ENCODE measurements around the gene MYBPHL. TPM values are rescaled to one million over a fixed set of nuclear protein-coding genes. Genes with fewer than 3 reads are reported as not detected.

MYBPHL gene, protein sequence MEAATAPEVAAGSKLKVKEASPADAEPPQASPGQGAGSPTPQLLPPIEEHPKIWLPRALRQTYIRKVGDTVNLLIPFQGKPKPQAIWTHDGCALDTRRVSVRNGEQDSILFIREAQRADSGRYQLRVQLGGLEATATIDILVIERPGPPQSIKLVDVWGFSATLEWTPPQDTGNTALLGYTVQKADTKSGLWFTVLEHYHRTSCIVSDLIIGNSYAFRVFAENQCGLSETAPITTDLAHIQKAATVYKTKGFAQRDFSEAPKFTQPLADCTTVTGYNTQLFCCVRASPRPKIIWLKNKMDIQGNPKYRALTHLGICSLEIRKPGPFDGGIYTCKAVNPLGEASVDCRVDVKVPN
- total RNA-seq = not detected in 2 replicates

DNA sequence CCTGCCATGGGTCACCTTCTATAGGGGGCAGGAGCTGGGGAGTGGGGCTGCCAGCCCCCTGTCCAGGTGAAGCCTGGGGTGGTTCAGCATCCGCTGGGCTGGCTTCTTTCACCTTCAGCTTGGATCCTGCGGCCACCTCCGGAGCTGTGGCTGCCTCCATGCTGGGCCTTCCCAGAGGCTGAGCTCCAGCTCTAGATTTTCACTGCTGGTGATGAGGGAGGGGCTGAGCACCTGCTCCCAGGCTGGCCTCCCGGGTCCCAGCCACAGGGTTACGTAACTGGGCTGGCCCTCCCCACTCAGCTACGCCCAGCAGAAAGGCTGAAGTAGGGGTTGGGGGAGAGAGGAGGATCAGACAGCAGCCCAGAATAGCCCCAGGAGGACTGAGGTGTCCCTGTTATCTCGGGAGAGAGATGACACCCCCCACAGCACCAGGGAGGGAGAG is at the start of gene MYBPHL:
Gene MYBPHL, minus strand, starts transcription at position 180 of the 442 bp plus-strand sequence. Its CDS starts 20 bp downstream, at position 160.

GRCh38 chr1:109282952-109283747 is 23.7 kb downstream of the MYBPHL start, which contains the start of gene PSRC1:
TSS of gene PSRC1 (minus strand) at chr1:109283145.

DNA sequence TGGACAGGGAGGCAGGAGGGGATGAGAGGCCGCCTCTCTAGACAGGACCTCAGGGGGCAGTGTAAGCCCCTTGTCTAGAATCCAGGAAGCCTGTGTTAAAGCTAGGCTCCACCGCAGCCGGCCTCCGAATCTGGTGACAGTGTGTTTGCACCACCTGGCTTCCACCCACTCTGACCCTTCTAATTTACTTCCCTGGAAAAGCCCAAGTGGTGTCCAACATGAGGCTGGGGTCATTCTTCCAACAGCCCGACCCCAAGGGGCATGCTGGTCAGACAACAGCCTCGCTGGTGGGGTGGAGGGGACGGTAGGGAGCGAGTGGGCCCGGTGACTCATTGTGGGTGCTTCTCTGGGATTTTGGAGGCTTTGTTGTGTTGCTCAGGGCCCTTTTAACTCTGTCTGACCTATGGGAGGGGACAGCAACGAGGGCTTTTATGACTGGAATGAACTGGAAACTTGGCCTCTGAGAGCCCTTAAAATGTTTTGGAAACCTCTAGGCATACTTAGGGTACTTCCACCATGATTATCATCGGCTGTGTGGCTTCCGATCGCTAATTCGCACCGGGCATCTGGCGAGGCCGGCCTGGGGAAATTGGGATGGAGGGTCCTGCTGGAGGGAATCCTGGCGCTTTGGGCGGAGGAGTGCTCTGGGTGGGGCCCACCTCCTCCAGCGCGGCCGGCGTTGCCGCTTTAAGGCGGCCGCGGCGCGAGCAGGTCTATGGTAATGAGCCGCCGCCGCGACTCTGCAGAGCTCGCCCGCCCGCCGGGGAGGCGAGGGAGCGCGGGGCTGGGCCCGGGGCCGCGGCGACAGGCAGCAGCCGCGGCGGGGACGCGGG is 57.8 kb downstream of the MYBPHL start, which contains the start of gene CELSR2:
Gene CELSR2, plus strand, starts transcription at position 743 of the 833 bp plus-strand sequence. CDS start 541 bp downstream, outside the sequence.

Other genes starting within 250 kb of the MYBPHL start
- 123 and 193 TPM in 2 replicates for gene TAF13, start 231.0 kb downstream of the MYBPHL start, total RNA-seq
- gene TMEM167B, start 216.2 kb downstream of the MYBPHL start, total RNA-seq = 52.0 and 57.4 TPM in 2 replicates
- gene ELAPOR1, start 192.9 kb downstream of the MYBPHL start, total RNA-seq = under 0.01 and 0.14 TPM in 2 replicates
- 492 and 515 TPM in 2 replicates for gene SARS1, start 93.1 kb downstream of the MYBPHL start, total RNA-seq
- 14.7 and 117 TPM in 2 replicates for gene CELSR2, start 57.5 kb downstream of the MYBPHL start, total RNA-seq
- 0.68 and 1.4 TPM in 2 replicates for gene PSRC1, start 23.9 kb downstream of the MYBPHL start, total RNA-seq
- 9.2 and 28.4 TPM in 2 replicates for gene SORT1, start 90.9 kb upstream of the MYBPHL start, total RNA-seq
- gene PSMA5, start 119.4 kb upstream of the MYBPHL start, total RNA-seq = 36.9 and 37.3 TPM in 2 replicates
- not detected in 2 replicates for gene SYPL2, start 159.5 kb upstream of the MYBPHL start, total RNA-seq
- 1.2 and 2.1 TPM in 2 replicates for gene ATXN7L2, start 176.9 kb upstream of the MYBPHL start, total RNA-seq
- 5.1 and 11.9 TPM in 2 replicates for gene CYB561D1, start 187.1 kb upstream of the MYBPHL start, total RNA-seq
- 0.34 and 1.6 TPM in 2 replicates for gene AMIGO1, start 202.7 kb upstream of the MYBPHL start, total RNA-seq
- under 0.01 TPM in 1 of 2 replicates, not detected in the other for gene GPR61, start 232.9 kb upstream of the MYBPHL start, total RNA-seq
- gene GNAI3, start 241.6 kb upstream of the MYBPHL start, total RNA-seq = 16.4 and 17.9 TPM in 2 replicates

All from nasal cavity respiratory epithelium epithelial cell of viscerocranial mucosa (primary cell).